ENCODE data around the gene GIGYF2. TPM values are rescaled to one million over a fixed set of nuclear protein-coding genes. Genes with fewer than 3 reads are reported as not detected.

The GIGYF2 gene
- total RNA-seq, 1 experiment from 2014 or later, result 55.3 TPM

DNA sequence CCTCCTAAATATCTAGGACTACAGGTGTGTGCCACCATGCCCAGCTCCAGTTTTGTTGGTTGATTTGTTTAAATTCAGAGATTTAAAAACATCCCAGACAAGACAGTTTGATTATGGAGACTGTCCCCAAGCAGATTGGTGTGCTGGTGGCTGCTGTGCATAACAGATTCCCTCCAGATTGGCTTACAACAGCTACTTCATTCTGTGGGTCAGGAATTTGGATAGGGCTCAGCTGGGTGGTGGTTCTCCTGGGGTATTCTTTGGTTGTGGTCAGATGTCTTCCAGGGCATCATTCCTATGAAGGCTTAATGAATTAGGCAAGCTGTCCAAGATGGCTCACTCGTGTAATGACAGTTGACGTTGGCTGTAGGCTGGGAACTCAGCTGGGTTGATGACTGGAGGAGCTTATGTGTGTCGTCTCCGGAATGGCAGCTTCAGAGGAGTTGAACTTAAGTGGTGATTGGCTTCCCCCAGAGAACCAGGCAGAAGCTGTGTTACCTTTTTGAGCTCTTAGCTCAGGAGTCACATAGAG lies 162.3 kb downstream of the GIGYF2 start:
- TF ChIP-seq, protein P1, sequence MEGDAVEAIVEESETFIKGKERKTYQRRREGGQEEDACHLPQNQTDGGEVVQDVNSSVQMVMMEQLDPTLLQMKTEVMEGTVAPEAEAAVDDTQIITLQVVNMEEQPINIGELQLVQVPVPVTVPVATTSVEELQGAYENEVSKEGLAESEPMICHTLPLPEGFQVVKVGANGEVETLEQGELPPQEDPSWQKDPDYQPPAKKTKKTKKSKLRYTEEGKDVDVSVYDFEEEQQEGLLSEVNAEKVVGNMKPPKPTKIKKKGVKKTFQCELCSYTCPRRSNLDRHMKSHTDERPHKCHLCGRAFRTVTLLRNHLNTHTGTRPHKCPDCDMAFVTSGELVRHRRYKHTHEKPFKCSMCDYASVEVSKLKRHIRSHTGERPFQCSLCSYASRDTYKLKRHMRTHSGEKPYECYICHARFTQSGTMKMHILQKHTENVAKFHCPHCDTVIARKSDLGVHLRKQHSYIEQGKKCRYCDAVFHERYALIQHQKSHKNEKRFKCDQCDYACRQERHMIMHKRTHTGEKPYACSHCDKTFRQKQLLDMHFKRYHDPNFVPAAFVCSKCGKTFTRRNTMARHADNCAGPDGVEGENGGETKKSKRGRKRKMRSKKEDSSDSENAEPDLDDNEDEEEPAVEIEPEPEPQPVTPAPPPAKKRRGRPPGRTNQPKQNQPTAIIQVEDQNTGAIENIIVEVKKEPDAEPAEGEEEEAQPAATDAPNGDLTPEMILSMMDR (conservative IDR thresholded peaks at IDR 0.05), result no peak
- Histone ChIP-seq H2BK12ac (ENCODE audit: insufficient read length, low read depth, low read length) (no peak overlapping the region), H3K56ac (ENCODE audit: insufficient read length, low read depth, low read length) (no peak overlapping the region), H4K91ac (ENCODE audit: insufficient read length, low read depth, low read length) (no peak overlapping the region), H3K18ac (ENCODE audit: insufficient read length, low read depth, low read length) (no peak overlapping the region), H2BK5ac (ENCODE audit: insufficient read length, low read length) (no peak overlapping the region), H3K9me3 (ENCODE audit: control insufficient read depth, low read depth, low read length) (no peaks in the 10 kb centered on the region), H3K23ac (ENCODE audit: insufficient read length, low read depth, low read length) (no peak overlapping the region), H3K9ac (ENCODE audit: extremely low read depth, insufficient read length, low read length) (no peak overlapping the region), H4K20me1 (ENCODE audit: control insufficient read depth, insufficient read depth, insufficient read length) (no peaks in the 10 kb centered on the region), H4K5ac (ENCODE audit: insufficient read length, low read depth, low read length) (no peak overlapping the region), H3K79me2 (ENCODE audit: insufficient read depth, low read length) (no peaks in the 10 kb centered on the region), H3K4ac (ENCODE audit: low read depth, low read length) (no peak overlapping the region), H3K4me2 (ENCODE audit: insufficient read depth, insufficient read length, low read length) (no peak overlapping the region), H3K27ac (ENCODE audit: insufficient read length, low read depth, low read length) (no peak overlapping the region), H3K27me3 (ENCODE audit: insufficient read depth, low read length) (no peaks in the 10 kb centered on the region), H2BK120ac (ENCODE audit: low read depth, low read length, poor library complexity, severe bottlenecking) (no peak overlapping the region), H2BK15ac (ENCODE audit: low read depth, low read length) (no peak overlapping the region), H2BK20ac (ENCODE audit: low read depth, low read length, poor library complexity, severe bottlenecking) (no peak overlapping the region), H3K4me1 (ENCODE audit: insufficient read depth, low read length) (no peaks in the 10 kb centered on the region), H3T11ph (ENCODE audit: low read length) (no peak overlapping the region), H2AK5ac (ENCODE audit: insufficient read length, low read length) (no peak overlapping the region), H2AFZ (ENCODE audit: low read length) (no peak overlapping the region), H3K23me2 (ENCODE audit: insufficient read length, low read depth, low read length, poor library complexity, severe bottlenecking) (peaks cover 2% of the 10 kb centered on the region), H4K8ac (replicated peaks; ENCODE audit: insufficient read length, low read depth, low read length) (no peak overlapping the region), H3K79me1 (ENCODE audit: insufficient read depth, low read depth, low read length, poor library complexity, severe bottlenecking) (no peaks in the 10 kb centered on the region), H3K14ac (ENCODE audit: insufficient read depth, low read length) (no peak overlapping the region)
- no peak overlapping the region for H3K4me3 Mint-ChIP-seq
- WGBS (ENCODE audit: extremely low coverage, insufficient read length, low lambda C conversion rate), result no CpG with 5 or more reads among the region's 4 CpGs
- DNase-seq, result no peak
- H3K9me3 Mint-ChIP-seq, result no peaks in the 10 kb centered on the region
- H3K36me3 Mint-ChIP-seq (ENCODE audit: insufficient read depth in 1 of 3, low read depth in 3 of 3), result peaks cover 19 to 41% (median 34%) of the 10 kb centered on the region in 3 experiments
- H3K27ac Mint-ChIP-seq, result no peak overlapping the region
- H3K4me1 Mint-ChIP-seq, result no peaks in the 10 kb centered on the region
- H3K27me3 Mint-ChIP-seq (ENCODE audit: low read depth), result no peaks in the 10 kb centered on the region

Data from H9 (cell line).